WTC11 (cell line): Measurements from ENCODE around the gene FHL1. TPM values are rescaled to one million over a fixed set of nuclear protein-coding genes. Genes with fewer than 3 reads are reported as not detected.

Experiments used
- ATAC-seq: fragments of 200-7000 bp; cut with Tn5 transposase; 2 replicates; pipeline ENCODE4 v1.10.0; 2021; ENCODE audit warnings: mild to moderate bottlenecking, moderate library complexity
- CTCF ChIA-PET: fragments of 300-600 bp; sonication (Branson Sonifier 250); formaldehyde crosslinking; loops from one replicate; lab custom pipeline; 2021; ENCODE audit warnings: antibody characterized with exemption; lab: Charles Lee
- POLR2A ChIA-PET: fragments of 350-600 bp; sonication (Branson Sonifier 250); formaldehyde crosslinking; loops from one replicate; lab custom pipeline; 2021; ENCODE audit warnings: antibody characterized with exemption; lab: Charles Lee
- DNase-seq: peaks from one replicate; pipeline ENCODE4 v3.0.0; 2021; ENCODE audit warnings: low spot score
- H3K27ac Mint-ChIP-seq: 2 replicates; pipeline ENCODE4 v1.8.0; 2021; ENCODE audit warnings: mixed read lengths
- H3K27me3 Mint-ChIP-seq: 2 replicates; pipeline ENCODE4 v1.8.0; 2021; ENCODE audit warnings: low read depth, mild to moderate bottlenecking, moderate library complexity, mixed read lengths
- H3K36me3 Mint-ChIP-seq: 2 replicates; pipeline ENCODE4 v1.8.0; 2021; ENCODE audit warnings: mixed read lengths
- H3K4me1 Mint-ChIP-seq: 2 replicates; pipeline ENCODE4 v1.8.0; 2022; ENCODE audit warnings: mixed read lengths
- H3K4me3 Mint-ChIP-seq: 2 replicates; pipeline ENCODE4 v1.8.0; 2021; ENCODE audit warnings: mild to moderate bottlenecking, moderate library complexity, mixed read lengths
- H3K9me3 Mint-ChIP-seq: 2 replicates; pipeline ENCODE4 v1.8.0; 2021; ENCODE audit warnings: mixed read lengths
- CTCF ChIP-seq: fragments of 200-600 bp; IDR thresholded peaks from 2 replicates; pipeline ENCODE4 v1.8.0; 2022; ENCODE audit warnings: antibody characterized with exemption
- ESRRA ChIP-seq: sonication (generic); formaldehyde crosslinking; IDR thresholded peaks from 2 replicates; pipeline ENCODE4 v1.8.1; 2022; ENCODE audit warnings: mild to moderate bottlenecking, missing genetic modification reagents, borderline replicate concordance
- FOXP4 ChIP-seq: sonication (generic); formaldehyde crosslinking; IDR thresholded peaks from 2 replicates; pipeline ENCODE4 v1.8.0; 2022; ENCODE audit warnings: mild to moderate bottlenecking, missing genetic modification reagents
- GABPB1 ChIP-seq: sonication (generic); formaldehyde crosslinking; IDR thresholded peaks from 2 replicates; pipeline ENCODE4 v1.8.1; 2023; ENCODE audit warnings: mild to moderate bottlenecking, missing genetic modification reagents
- IRF1 ChIP-seq: sonication (generic); formaldehyde crosslinking; IDR thresholded peaks from 2 replicates; pipeline ENCODE4 v1.8.0; 2023; ENCODE audit warnings: missing genetic modification reagents
- JUN ChIP-seq: sonication (generic); formaldehyde crosslinking; IDR thresholded peaks from 2 replicates; pipeline ENCODE4 v1.8.0; 2023; ENCODE audit warnings: mild to moderate bottlenecking, missing genetic modification reagents
- KAT7 ChIP-seq: sonication (generic); formaldehyde crosslinking; IDR thresholded peaks from 2 replicates; pipeline ENCODE4 v1.8.1; 2023; ENCODE audit warnings: missing genetic modification reagents, mild to moderate bottlenecking, borderline replicate concordance
- MLX ChIP-seq: sonication (generic); formaldehyde crosslinking; IDR thresholded peaks from 2 replicates; pipeline ENCODE4 v1.8.1; 2023; ENCODE audit warnings: mild to moderate bottlenecking, missing genetic modification reagents, moderate library complexity
- MXD4 ChIP-seq: fragments of 250-450 bp; sonication (Bioruptor Pico); IDR thresholded peaks from 2 replicates; pipeline ENCODE4 v1.8.0; 2021; ENCODE audit warnings: mild to moderate bottlenecking, moderate library complexity, borderline replicate concordance
- NFATC4 ChIP-seq: fragments of 250-450 bp; sonication (Bioruptor Pico); IDR thresholded peaks from 2 replicates; pipeline ENCODE4 v1.9.0; 2021; ENCODE audit warnings: mild to moderate bottlenecking
- NFYB ChIP-seq: sonication (generic); formaldehyde crosslinking; conservative IDR thresholded peaks from 2 replicates; pipeline ENCODE4 v1.8.0; 2022; ENCODE audit warnings: low read depth, missing genetic modification reagents
- NR2C2 ChIP-seq: sonication (generic); formaldehyde crosslinking; IDR thresholded peaks from 2 replicates; pipeline ENCODE4 v1.8.0; 2022; ENCODE audit warnings: mild to moderate bottlenecking, missing genetic modification reagents
- OVOL2 ChIP-seq: fragments of 250-450 bp; sonication (Bioruptor Pico); IDR thresholded peaks from 2 replicates; pipeline ENCODE4 v1.9.0; 2021; ENCODE audit warnings: mild to moderate bottlenecking, borderline replicate concordance
- PRRX2 ChIP-seq: fragments of 250-450 bp; sonication (Bioruptor Pico); IDR thresholded peaks from 2 replicates; pipeline ENCODE4 v1.8.0; 2021; ENCODE audit warnings: mild to moderate bottlenecking
- SMAD3 ChIP-seq: sonication (generic); formaldehyde crosslinking; IDR thresholded peaks from 2 replicates; pipeline ENCODE4 v1.8.0; 2022; ENCODE audit warnings: missing genetic modification reagents, mild to moderate bottlenecking, borderline replicate concordance
- STAT6 ChIP-seq: sonication (generic); formaldehyde crosslinking; conservative IDR thresholded peaks from 2 replicates; pipeline ENCODE4 v1.8.1; 2023; ENCODE audit warnings: mild to moderate bottlenecking, low read depth, missing genetic modification reagents, moderate library complexity
- TCF7 ChIP-seq: sonication (generic); formaldehyde crosslinking; IDR thresholded peaks from 2 replicates; pipeline ENCODE4 v1.8.0; 2022; ENCODE audit warnings: mild to moderate bottlenecking, low read depth, missing genetic modification reagents, moderate library complexity
- TEAD4 ChIP-seq: sonication (generic); formaldehyde crosslinking; IDR thresholded peaks from 2 replicates; pipeline ENCODE4 v1.8.0; 2022; ENCODE audit warnings: mild to moderate bottlenecking, missing genetic modification reagents
- USF2 ChIP-seq: sonication (generic); formaldehyde crosslinking; IDR thresholded peaks from 2 replicates; pipeline ENCODE4 v1.8.1; 2023; ENCODE audit warnings: mild to moderate bottlenecking, missing genetic modification reagents, moderate library complexity
- ZNF138 ChIP-seq: sonication (generic); formaldehyde crosslinking; conservative IDR thresholded peaks from 2 replicates; pipeline ENCODE4 v1.8.1; 2022; ENCODE audit warnings: mild to moderate bottlenecking, moderate library complexity, missing genetic modification reagents
- ZNF425 ChIP-seq: fragments of 250-450 bp; sonication (Bioruptor Pico); conservative IDR thresholded peaks from 2 replicates; pipeline ENCODE4 v1.9.0; 2021; ENCODE audit warnings: mild to moderate bottlenecking
- total RNA-seq: library from RNA; stranded (reverse); gene quantifications from 3 replicates; pipeline ENCODE4 v1.2.3, GENCODE V29; 2021

FHL1 gene
- total RNA-seq, 1 experiment from 2014 or later: 43.5 TPM

- peaks cover 14% of the 10 kb centered on the region for H3K4me1 Mint-ChIP-seq
- POLR2A ChIA-PET: no interaction called here
- no peaks in the 10 kb centered on the region for H3K36me3 Mint-ChIP-seq
- TF ChIP-seq NFATC4 (CRISPR knock-in tag) (no peak), ESRRA (CRISPR knock-in tag) (no peak), NR2C2 (no peak), IRF1 (CRISPR knock-in tag) (no peak), JUN (CRISPR knock-in tag) (no peak), MXD4 (CRISPR knock-in tag) (no peak), NFYB (CRISPR knock-in tag) (no peak), TEAD4 (CRISPR knock-in tag) (no peak), KAT7 (CRISPR knock-in tag) (no peak), SMAD3 (no peak), USF2 (CRISPR knock-in tag) (no peak), ZNF138 (CRISPR knock-in tag) (no peak), OVOL2 (CRISPR knock-in tag) (no peak), TCF7 (CRISPR knock-in tag) (no peak), ZNF425 (CRISPR knock-in tag) (no peak), STAT6 (no peak), GABPB1 (CRISPR knock-in tag) (no peak)
- TF ChIP-seq, all 79 proteins: peak for 0
- CTCF ChIA-PET: no interaction called here
- H3K27me3 Mint-ChIP-seq: peaks cover 31% of the 10 kb centered on the region
- no peak for ATAC-seq
- no peak overlapping the region for H3K4me3 Mint-ChIP-seq
- no peak for DNase-seq
- H3K9me3 Mint-ChIP-seq: no peaks in the 10 kb centered on the region
- H3K27ac Mint-ChIP-seq: no peak overlapping the region
Observed at GRCh38 chrX:136142592-136142991, 4.7 kb upstream of the FHL1 start.

- CTCF ChIA-PET: no interaction called here
- Mint-ChIP-seq H3K4me1 (peaks cover 13% of the 10 kb centered on the region), H3K4me3 (no peak overlapping the region), H3K36me3 (no peaks in the 10 kb centered on the region), H3K27me3 (peaks cover 31% of the 10 kb centered on the region), H3K27ac (peak overlapping the region; percentile 36; the same call in 1 of the 2 replicates), H3K9me3 (no peaks in the 10 kb centered on the region)
- ATAC-seq (no peak), DNase-seq (no peak)
- POLR2A ChIA-PET: no interaction called here
- no peak for TF ChIP-seq JUN (CRISPR knock-in tag)
- no peak for TF ChIP-seq MXD4 (CRISPR knock-in tag)
- no peak for TF ChIP-seq CTCF
- no peak for TF ChIP-seq MLX (CRISPR knock-in tag)
- TF ChIP-seq FOXP4 (CRISPR knock-in tag): no peak
- TF ChIP-seq GABPB1 (CRISPR knock-in tag): no peak
- TF ChIP-seq PRRX2 (CRISPR knock-in tag): no peak
Observed at GRCh38 chrX:136143711-136144110, 3.6 kb upstream of the FHL1 start.
